RPMI7951 (cell line): ENCODE data around the gene IGF2R. TPM values are rescaled to one million over a fixed set of nuclear protein-coding genes. Genes with fewer than 3 reads are reported as not detected.
A peak's percentile ranks its signal among the peaks of the same experiment; 100 is the strongest.

Experiments
- DNase-seq: peaks from one replicate; pipeline ENCODE4 v3.0.0-alpha.2; 2012; ENCODE audit warnings: low read depth
- total RNA-seq: library from RNA; depleted of rRNA; stranded (reverse); fragments of >200 nt; shearing (Covaris generic); gene quantifications from 2 replicates; pipeline ENCODE4 v1.2.3, GENCODE V29; 2014

Gene IGF2R
- total RNA-seq, 1 experiment from 2014 or later = 36.2 TPM

- no peak for DNase-seq
Observed at GRCh38 chr6:160028487-160029275, 59.8 kb downstream of the IGF2R start.

GRCh38 chr6:160029525-160029924 lies 60.6 kb downstream of the IGF2R start:
- no peak for DNase-seq

- DNase-seq = peak; percentile 87
Observed at GRCh38 chr6:160030103-160030502, 61.2 kb downstream of the IGF2R start.

- DNase-seq = peak; percentile 18
Observed at GRCh38 chr6:160031442-160031841, 62.6 kb downstream of the IGF2R start.

- no peak for DNase-seq
Observed at GRCh38 chr6:160031871-160032270, 63.0 kb downstream of the IGF2R start.

GRCh38 chr6:160032538-160032937 lies 63.7 kb downstream of the IGF2R start:
- no peak for DNase-seq

GRCh38 chr6:160034036-160034930 lies 65.4 kb downstream of the IGF2R start:
- DNase-seq = no peak

GRCh38 chr6:160035241-160035640 lies 66.4 kb downstream of the IGF2R start:
- no peak for DNase-seq

GRCh38 chr6:160035693-160036330 lies 66.9 kb downstream of the IGF2R start:
- DNase-seq = no peak

- no peak for DNase-seq
Observed at GRCh38 chr6:160036331-160036695, 67.4 kb downstream of the IGF2R start.

- peak; percentile 68 for DNase-seq
Observed at GRCh38 chr6:160036790-160037206, 67.9 kb downstream of the IGF2R start.

- DNase-seq = no peak
Observed at GRCh38 chr6:160038479-160038878, 69.6 kb downstream of the IGF2R start.

GRCh38 chr6:160039441-160039840 lies 70.6 kb downstream of the IGF2R start:
- no peak for DNase-seq

- no peak for DNase-seq
Observed at GRCh38 chr6:160040055-160040454, 71.2 kb downstream of the IGF2R start.

- no peak for DNase-seq
Observed at GRCh38 chr6:160040527-160041264, 71.8 kb downstream of the IGF2R start.

- peak; percentile 70 for DNase-seq
Observed at GRCh38 chr6:160041608-160042007, 72.7 kb downstream of the IGF2R start.

- no peak for DNase-seq
Observed at GRCh38 chr6:160042014-160042773, 73.3 kb downstream of the IGF2R start.

- DNase-seq = no peak
Observed at GRCh38 chr6:160042788-160043301, 74.0 kb downstream of the IGF2R start.

- DNase-seq = no peak
Observed at GRCh38 chr6:160043784-160044183, 74.9 kb downstream of the IGF2R start.

- no peak for DNase-seq
Observed at GRCh38 chr6:160044687-160045086, 75.8 kb downstream of the IGF2R start.

GRCh38 chr6:160048471-160048870 lies 79.6 kb downstream of the IGF2R start:
- no peak for DNase-seq
